RWPE1 (cell line): Measurements from ENCODE around the gene SMPD3.

Experiments
- CTCF ChIA-PET: fragments of 350-600 bp; sonication (Branson Sonifier 250); formaldehyde crosslinking; extraction: SDS; loops from one replicate; lab custom pipeline; 2021; lab: Yijun Ruan, JAX
- POLR2A ChIA-PET: fragments of 400-600 bp; formaldehyde crosslinking; extraction: SDS; loops from one replicate; lab custom pipeline; 2020; ENCODE audit warnings: antibody characterized with exemption; ENCODE audit not compliant: low non-redundant PET; lab: Yijun Ruan, JAX
- DNase-seq: peaks from one replicate; pipeline ENCODE4 v3.0.0; 2012; ENCODE audit warnings: low spot score
- H3K27ac ChIP-seq: fragments of 450-650 bp; 2 replicates; pipeline ENCODE4 v1.5.1; 2017
- CTCF ChIP-seq: fragments of 450-650 bp; conservative IDR thresholded peaks from 2 replicates; pipeline ENCODE4 v1.5.1; 2017; ENCODE audit warnings: low read depth, mild to moderate bottlenecking

The SMPD3 gene

GRCh38 chr16:68432701-68433100 lies 15.6 kb downstream of the SMPD3 start:
- no peak for TF ChIP-seq CTCF
- ChIA-PET CTCF (interaction anchor here (0.6 to 1.1 kb wide), 3 partner anchors 65 to 110 kb away, joined by 3 to 4 read pairs (median 3); no protein-coding TSS in a partner anchor), POLR2A (no interaction called here)
- H3K27ac ChIP-seq = no peak overlapping the region
- no peak for DNase-seq

- H3K27ac ChIP-seq = no peak overlapping the region
- POLR2A ChIA-PET = no interaction called here
- no peak for TF ChIP-seq CTCF
- DNase-seq = no peak
- CTCF ChIA-PET = no interaction called here
Measured at GRCh38 chr16:68429076-68429854, 19.0 kb downstream of the SMPD3 start.

DNA sequence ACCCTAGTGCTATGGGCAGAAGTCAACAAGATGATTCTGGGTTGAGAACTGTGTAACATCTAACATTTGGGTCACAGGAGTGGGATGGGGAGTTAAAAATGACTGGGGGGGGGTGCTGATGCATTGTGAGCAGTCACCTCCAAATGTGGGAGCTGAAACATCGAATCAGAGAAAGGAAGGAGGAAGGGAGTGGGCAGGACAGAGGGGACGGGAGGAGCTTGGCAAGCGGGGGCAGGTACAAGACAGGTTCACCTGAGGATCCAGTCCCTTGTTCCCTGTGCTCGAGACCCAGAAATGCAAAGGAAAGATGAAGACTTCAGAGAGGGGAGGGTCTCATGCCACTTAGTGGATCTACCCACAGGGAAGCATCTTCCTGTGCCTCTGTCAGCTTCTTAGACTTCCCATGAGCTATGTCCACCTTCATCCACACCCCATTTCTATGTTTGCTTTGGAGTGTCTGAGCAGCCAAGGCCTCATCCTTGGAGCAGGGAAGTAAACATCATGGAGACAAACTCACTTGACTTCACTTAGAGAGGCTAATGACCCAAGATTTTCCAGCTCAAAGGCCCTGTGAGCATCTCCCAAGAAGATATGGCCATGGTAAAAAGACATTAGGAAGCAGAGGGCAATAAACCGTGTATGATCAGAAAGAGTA lies 20.5 kb downstream of the SMPD3 start:
- DNase-seq = no peak
- no peak overlapping the region for H3K27ac ChIP-seq
- no peak for TF ChIP-seq CTCF
- POLR2A ChIA-PET = no interaction called here
- CTCF ChIA-PET = no interaction called here

- no peak for TF ChIP-seq CTCF
- POLR2A ChIA-PET = no interaction called here
- H3K27ac ChIP-seq = no peak overlapping the region
- no peak for DNase-seq
- CTCF ChIA-PET = no interaction called here
Measured at GRCh38 chr16:68426347-68426652, 22.0 kb downstream of the SMPD3 start.

GRCh38 chr16:68425498-68426346 lies 22.6 kb downstream of the SMPD3 start:
- no peak for DNase-seq
- POLR2A ChIA-PET = no interaction called here
- TF ChIP-seq CTCF = no peak
- CTCF ChIA-PET = no interaction called here
- H3K27ac ChIP-seq = no peak overlapping the region

- H3K27ac ChIP-seq = no peak overlapping the region
- ChIA-PET POLR2A (no interaction called here), CTCF (interaction anchor here (0.6 kb wide), 2 partner anchors 22 to 964 kb away, joined by 3 to 4 read pairs; no protein-coding TSS in a partner anchor)
- no peak for TF ChIP-seq CTCF
- DNase-seq = no peak
Measured at GRCh38 chr16:68423771-68424170, 24.5 kb downstream of the SMPD3 start.
